Right atrium auricular region (tissue), 2 donors: ENCODE data around the gene SYTL1. TPM values are rescaled to one million over a fixed set of nuclear protein-coding genes. Genes with fewer than 3 reads are reported as not detected.

Experiments
- DNase-seq: peaks from one replicate; pipeline ENCODE4 v3.0.0-alpha.2; 2019; ENCODE audit warnings: low spot score
- H3K27ac ChIP-seq, 2 donors: fragments of 200-600 bp; sonication (generic); 1 replicate in 1 of 2; 2 replicates in 1 of 2; pipeline ENCODE4 v1.5.1; 2016 to 2019
- H3K27me3 ChIP-seq, 2 donors: fragments of 200-600 bp; sonication (generic); one replicate each; pipeline versions ENCODE4 v1.5.1 to v1.6.0; 2017 to 2019
- H3K36me3 ChIP-seq: fragments of 200-600 bp; sonication (generic); one replicate; pipeline ENCODE4 v1.5.1; 2016
- H3K4me1 ChIP-seq, 2 donors: fragments of 200-600 bp; sonication (generic); one replicate each; pipeline versions ENCODE4 v1.5.1 to v1.6.0; 2017 to 2019
- H3K4me3 ChIP-seq, 2 donors: fragments of 200-600 bp; sonication (generic); 1 replicate in 1 of 2; 2 replicates in 1 of 2; pipeline ENCODE4 v1.5.1; 2017 to 2019; ENCODE audit warnings: mild to moderate bottlenecking in 1 of 2, moderate library complexity in 1 of 2
- H3K9me3 ChIP-seq, 2 donors: fragments of 200-600 bp; sonication (generic); one replicate each; pipeline ENCODE4 v1.5.1; 2019
- CTCF ChIP-seq, 2 donors: fragments of 200-600 bp; sonication (generic); IDR thresholded peaks; one replicate each; pipeline ENCODE4 v1.5.1; 2019; ENCODE audit warnings: antibody characterized with exemption in 2 of 2
- total RNA-seq, 2 donors: library from RNA; depleted of rRNA; stranded (reverse); fragments of >200 nt; gene quantifications; one replicate each; pipeline ENCODE4 v1.1.0, GENCODE V29; 2016

SYTL1 gene
- total RNA-seq, 2 donors from 2014 or later: 1.3 to 1.8 TPM

GRCh38 chr1:27350663-27351540, 9.1 kb downstream of the SYTL1 start:
- Histone ChIP-seq H3K4me3 (peak overlapping the region in 1 of 2 donors; percentile 52), H3K27ac (peak overlapping the region; percentile 51 to 72), H3K36me3 (peaks cover 29% of the 10 kb centered on the region), H3K27me3 (no peaks in the 10 kb centered on the region), H3K9me3 (no peaks in the 10 kb centered on the region), H3K4me1 (peaks cover 0 to 30% of the 10 kb centered on the region in 2 donors)
- no peak for DNase-seq
- TF ChIP-seq CTCF (IDR thresholded peaks at IDR 0.05): peak in 1 of 2 donors; percentile 32

GRCh38 chr1:27351541-27352107, 9.8 kb downstream of the SYTL1 start:
- H3K4me3 ChIP-seq: peak overlapping the region in 1 of 2 donors; percentile 52
- H3K4me1 ChIP-seq: peaks cover 0 to 30% of the 10 kb centered on the region in 2 donors
- no peak for DNase-seq
- H3K27me3 ChIP-seq: no peaks in the 10 kb centered on the region
- H3K36me3 ChIP-seq: peaks cover 36% of the 10 kb centered on the region
- TF ChIP-seq CTCF (IDR thresholded peaks at IDR 0.05): no peak
- H3K9me3 ChIP-seq: no peaks in the 10 kb centered on the region
- peak overlapping the region; percentile 51 to 72 for H3K27ac ChIP-seq

- Histone ChIP-seq H3K9me3 (no peaks in the 10 kb centered on the region), H3K36me3 (peaks cover 52% of the 10 kb centered on the region), H3K4me1 (peaks cover 0 to 42% of the 10 kb centered on the region in 2 donors), H3K27me3 (no peaks in the 10 kb centered on the region), H3K27ac (peak overlapping the region in 1 of 2 donors; percentile 29), H3K4me3 (no peak overlapping the region)
- no peak for TF ChIP-seq CTCF (IDR thresholded peaks at IDR 0.05)
- DNase-seq: no peak
These were observed 11.3 kb downstream of the SYTL1 start for GRCh38 chr1:27353166-27353565.

- H3K9me3 ChIP-seq: no peaks in the 10 kb centered on the region
- TF ChIP-seq CTCF (IDR thresholded peaks at IDR 0.05): no peak
- no peak for DNase-seq
- peak overlapping the region in 1 of 2 donors; percentile 29 for H3K27ac ChIP-seq
- peaks cover 0 to 41% of the 10 kb centered on the region in 2 donors for H3K4me1 ChIP-seq
- peaks cover 56% of the 10 kb centered on the region for H3K36me3 ChIP-seq
- H3K27me3 ChIP-seq: no peaks in the 10 kb centered on the region
- no peak overlapping the region for H3K4me3 ChIP-seq
These were observed 11.8 kb downstream of the SYTL1 start for GRCh38 chr1:27353629-27354028.

GRCh38 chr1:27355683-27356082, 13.9 kb downstream of the SYTL1 start:
- Histone ChIP-seq H3K36me3 (peaks cover 74% of the 10 kb centered on the region), H3K9me3 (no peaks in the 10 kb centered on the region), H3K4me3 (no peak overlapping the region), H3K4me1 (peaks cover 0 to 21% of the 10 kb centered on the region in 2 donors), H3K27me3 (no peaks in the 10 kb centered on the region), H3K27ac (no peak overlapping the region)
- DNase-seq: no peak
- TF ChIP-seq CTCF (IDR thresholded peaks at IDR 0.05): no peak
